SW480 (cell line): ENCODE results near the gene FOXL2.
"Not testable (repeated sequence)": the region's sequence is repeated elsewhere in the genome, so short reads cannot be mapped to it uniquely, and the experiment has no call there.

Experiments used
- DNase-seq: peaks from one replicate; pipeline ENCODE4 v3.0.0-alpha.2; 2016; ENCODE audit warnings: low spot score

FOXL2 gene

GRCh38 chr3:138933068-138933668 is 13.8 kb downstream of the FOXL2 start:
- no peak for DNase-seq

DNA sequence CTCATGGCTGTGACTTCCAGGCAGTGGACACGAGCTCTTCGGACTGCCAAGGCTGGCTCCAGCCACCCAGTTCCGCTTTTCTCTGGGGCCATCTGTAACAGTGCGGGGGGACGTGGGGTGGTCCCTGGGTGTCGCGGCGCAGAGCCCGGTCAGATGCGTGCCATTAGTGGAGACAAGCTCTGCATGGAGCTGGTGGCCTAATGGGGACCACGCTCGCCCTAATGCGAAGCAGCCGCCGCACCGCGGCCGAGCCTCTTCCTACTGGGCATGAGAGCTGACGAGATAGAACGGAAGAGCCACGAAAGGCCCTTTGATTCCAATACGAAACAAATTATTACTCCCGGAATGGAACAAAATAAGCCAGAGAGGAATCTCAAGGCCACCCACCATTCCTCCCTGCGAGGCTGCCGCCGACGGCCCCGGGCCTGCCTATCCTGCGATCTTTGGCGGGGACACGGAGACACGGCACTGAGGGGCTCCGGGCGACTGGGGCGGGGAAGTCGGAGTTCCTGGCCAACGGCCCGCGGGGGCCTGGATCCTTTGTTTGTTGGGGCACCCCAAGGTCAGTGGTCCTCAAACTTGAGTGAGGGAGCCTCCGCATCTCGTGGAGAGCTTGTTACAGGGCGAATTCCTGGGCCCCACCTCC is 18.1 kb downstream of the FOXL2 start:
- DNase-seq = no peak

- DNase-seq = peak; percentile 77
Observed at GRCh38 chr3:138923531-138923994, 23.4 kb downstream of the FOXL2 start.

- not testable (repeated sequence) for DNase-seq
Observed at GRCh38 chr3:138922400-138922799, 24.5 kb downstream of the FOXL2 start.

- DNase-seq = peak; percentile 82
Observed at GRCh38 chr3:138921316-138922292, 25.3 kb downstream of the FOXL2 start.

DNA sequence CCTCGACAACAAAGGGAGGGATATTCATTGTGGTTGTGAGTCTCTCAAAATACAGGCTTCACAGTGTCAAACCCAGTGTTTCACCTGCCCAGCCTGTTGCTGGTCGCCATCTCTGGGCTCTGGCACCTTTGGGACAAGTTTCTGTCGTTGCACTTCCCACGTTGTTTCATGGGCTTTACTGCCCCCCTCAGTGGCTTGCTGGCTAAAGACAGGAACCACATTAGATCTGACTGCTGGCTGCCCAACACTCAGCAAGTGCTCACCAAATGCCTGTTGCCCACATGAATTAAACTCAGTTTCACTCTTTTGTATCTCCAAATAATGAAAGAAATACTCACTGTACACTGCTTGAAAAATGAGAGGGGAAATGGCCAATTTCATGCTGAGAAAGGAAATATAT is 27.6 kb downstream of the FOXL2 start:
- no peak for DNase-seq

- DNase-seq = no peak
Observed at GRCh38 chr3:138916824-138917223, 30.1 kb downstream of the FOXL2 start.

- DNase-seq = peak; percentile 86
Observed at GRCh38 chr3:138915503-138916498, 31.1 kb downstream of the FOXL2 start.

- DNase-seq = peak; percentile 74
Observed at GRCh38 chr3:138914870-138915502, 32.0 kb downstream of the FOXL2 start.

DNA sequence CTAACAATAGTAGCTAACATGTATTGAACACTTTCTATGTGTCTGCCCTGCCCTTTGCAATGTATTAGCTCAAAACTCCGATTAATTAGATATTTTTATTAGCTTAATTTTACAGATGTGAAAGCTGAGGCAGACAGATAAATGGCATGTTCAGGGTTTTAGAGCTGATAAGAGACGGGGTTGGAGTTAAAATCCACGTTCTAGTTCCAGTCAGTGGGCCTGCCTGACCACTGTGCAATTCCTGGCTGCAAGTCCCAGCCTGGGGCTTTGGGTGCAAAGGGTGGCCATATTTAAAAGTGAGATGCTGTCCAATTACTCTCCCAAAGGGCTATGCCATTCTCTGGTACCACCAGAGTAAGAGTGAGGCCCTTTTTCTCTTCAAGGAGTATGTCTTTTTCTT is 33.2 kb downstream of the FOXL2 start:
- no peak for DNase-seq

- no peak for DNase-seq
Observed at GRCh38 chr3:138912237-138912636, 34.7 kb downstream of the FOXL2 start.

GRCh38 chr3:138911621-138912020 is 35.3 kb downstream of the FOXL2 start:
- no peak for DNase-seq

- no peak for DNase-seq
Observed at GRCh38 chr3:138909904-138910303, 37.0 kb downstream of the FOXL2 start.

DNA sequence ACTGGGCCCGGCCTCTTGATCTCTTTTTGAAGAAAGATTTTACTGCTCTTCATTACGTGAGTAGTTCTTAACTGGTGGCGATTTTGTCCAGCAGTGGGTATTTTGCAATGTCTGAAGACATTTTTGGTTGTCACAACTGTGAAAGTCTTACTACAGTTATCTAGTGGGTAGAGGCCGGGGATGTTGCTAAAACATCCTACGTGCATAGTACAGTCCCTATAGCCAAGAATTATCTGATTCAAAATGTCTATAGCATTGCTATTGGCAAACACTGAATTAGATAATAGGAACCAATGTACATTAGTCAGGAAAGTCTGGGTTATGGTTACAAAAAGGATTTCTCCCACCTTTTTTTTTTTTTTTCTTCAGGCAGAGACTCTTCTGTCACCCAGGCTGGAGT is 38.1 kb downstream of the FOXL2 start:
- no peak for DNase-seq

DNA sequence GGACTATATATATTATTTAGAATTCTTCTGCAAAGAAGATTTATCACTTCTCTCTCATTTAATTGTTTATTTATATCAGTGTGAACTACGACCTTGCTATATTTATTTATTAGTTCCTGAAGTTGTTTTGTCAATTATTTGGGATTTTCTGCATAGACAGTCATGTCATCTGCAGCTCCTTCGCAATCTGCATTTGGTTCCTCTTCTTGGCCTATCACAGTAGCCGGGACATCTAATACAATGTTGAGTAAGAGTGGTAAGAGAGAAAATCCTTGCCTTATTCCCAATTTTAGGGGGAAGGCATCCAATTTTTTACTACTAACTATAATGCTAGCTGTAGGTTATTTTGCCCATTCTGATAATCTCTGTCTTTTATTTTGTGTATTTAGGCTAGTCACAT is 39.4 kb downstream of the FOXL2 start:
- DNase-seq = no peak

DNA sequence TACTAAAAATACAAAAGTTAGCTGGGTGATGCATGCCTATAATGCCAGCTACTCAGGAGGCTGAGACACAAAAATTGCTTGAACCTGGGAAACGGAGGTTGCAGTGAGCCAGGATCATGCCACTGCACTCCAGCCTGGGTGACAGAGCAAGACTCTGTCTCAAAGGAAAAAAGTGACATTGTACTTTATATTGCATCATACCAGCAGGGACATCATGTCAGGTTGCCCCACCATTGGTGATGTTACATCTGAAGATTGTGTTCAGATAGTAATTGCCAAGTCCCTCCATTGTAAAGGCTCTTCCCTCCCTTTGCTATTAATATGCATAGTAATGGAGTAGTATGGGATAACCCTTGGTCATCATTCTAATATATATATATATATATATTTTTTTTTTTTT is 44.8 kb downstream of the FOXL2 start:
- no peak for DNase-seq

DNA sequence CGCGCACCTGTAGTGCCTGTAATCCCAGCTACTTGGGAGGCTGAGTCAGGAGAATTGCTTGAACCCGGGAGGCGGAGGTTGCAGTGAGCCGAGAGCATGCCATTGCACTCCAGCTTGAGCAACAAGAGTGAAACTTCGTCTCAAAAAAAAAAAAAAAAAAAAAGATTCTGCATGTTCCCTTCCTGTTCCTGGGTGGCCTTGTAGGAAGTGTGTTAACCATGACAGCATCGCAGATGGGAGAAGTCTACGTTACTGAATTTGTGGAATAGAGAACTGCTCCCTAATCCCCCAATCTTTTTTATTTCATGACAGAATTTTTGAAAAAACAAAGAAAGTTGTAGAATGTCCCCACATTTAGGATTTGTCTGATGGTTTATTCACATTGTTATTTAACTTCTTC is 45.4 kb downstream of the FOXL2 start:
- DNase-seq = no peak

DNA sequence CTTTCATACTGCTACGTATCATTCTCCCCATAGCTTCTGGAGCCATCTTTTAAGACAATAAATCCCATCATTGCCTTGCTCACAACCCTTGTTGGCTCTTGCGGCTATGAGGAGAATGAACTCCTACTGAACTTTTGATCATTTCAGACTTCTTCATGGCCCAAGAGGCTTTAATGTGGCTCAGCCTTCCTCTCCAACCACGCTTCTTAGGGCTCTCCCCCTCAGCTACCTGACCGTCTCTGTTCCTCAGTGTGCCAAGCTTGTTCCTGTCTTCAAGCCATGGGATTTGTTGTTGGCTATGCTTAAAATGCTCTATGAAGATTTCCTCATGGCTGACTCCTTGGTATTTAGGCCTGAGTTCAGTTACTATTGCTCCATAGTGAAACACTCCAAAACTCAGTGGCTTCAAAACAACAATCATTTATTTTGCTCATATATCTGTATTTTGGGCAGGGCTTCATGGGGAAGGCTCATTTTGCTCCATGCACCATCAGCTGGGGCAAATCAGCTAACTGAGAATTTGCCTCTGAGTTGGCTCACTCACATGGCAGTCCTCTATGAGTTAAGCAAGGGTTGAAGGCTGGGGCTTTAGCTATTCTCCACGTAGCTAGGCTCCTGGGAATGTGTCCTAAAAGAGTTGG is 47.5 kb downstream of the FOXL2 start:
- DNase-seq = no peak

DNA sequence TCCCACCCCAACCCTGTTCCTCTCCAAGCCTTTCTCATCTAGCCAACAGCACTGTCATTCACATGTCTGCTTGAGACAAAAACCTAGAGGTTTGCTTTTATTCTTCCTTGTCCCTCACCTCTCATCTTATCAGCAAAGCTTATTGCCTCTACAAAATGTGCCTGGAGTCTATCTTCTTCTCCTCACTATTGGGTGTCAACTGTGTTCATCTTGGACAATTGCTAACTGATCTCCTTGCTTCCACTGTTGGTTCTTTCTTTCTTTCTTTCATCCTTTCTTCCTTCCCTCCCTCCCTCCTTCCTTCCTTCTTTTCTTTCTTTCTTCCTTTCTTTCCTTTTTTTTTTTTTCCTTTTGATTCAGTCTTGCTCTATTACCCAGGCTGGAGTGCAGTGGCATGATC is 48.2 kb downstream of the FOXL2 start:
- no peak for DNase-seq

- no peak for DNase-seq
Observed at GRCh38 chr3:138898301-138898700, 48.6 kb downstream of the FOXL2 start.
